K562 (cell line): Measurements from ENCODE around the gene OTUD5. TPM values are rescaled to one million over a fixed set of nuclear protein-coding genes. Genes with fewer than 3 reads are reported as not detected.
A peak's percentile ranks its signal among the peaks of the same experiment; 100 is the strongest.

Source experiments
- CHD1 ChIP-seq: fragments of 200-600 bp; sonication (generic); IDR thresholded peaks from one replicate; pipeline ENCODE4 v1.6.1; 2012; ENCODE audit warnings: mild to moderate bottlenecking, moderate library complexity, low read length, inconsistent platforms
- EWSR1 ChIP-seq: fragments of 450-650 bp; IDR thresholded peaks from 2 replicates; pipeline ENCODE4 v1.6.1; 2018; ENCODE audit warnings: borderline replicate concordance, mild to moderate bottlenecking, low read depth, moderate library complexity; ENCODE audit not compliant: partially characterized antibody
- GATAD2A ChIP-seq: fragments of 450-650 bp; IDR thresholded peaks from 2 replicates; pipeline ENCODE4 v1.6.1; 2017
- HBP1 ChIP-seq: fragments of 450-650 bp; formaldehyde crosslinking; IDR thresholded peaks from 2 replicates; pipeline ENCODE4 v1.4.0; 2022; ENCODE audit warnings: missing genetic modification characterization
- MAFF ChIP-seq: IDR thresholded peaks from 2 replicates; pipeline ENCODE4 v1.6.1; 2012; ENCODE audit warnings: low read length, improper control_type of control experiment
- MXD1 ChIP-seq: fragments of 250-450 bp; sonication (Bioruptor Pico); IDR thresholded peaks from 2 replicates; pipeline ENCODE4 v1.8.0; 2021; ENCODE audit warnings: borderline replicate concordance, mild to moderate bottlenecking, moderate library complexity; ENCODE audit not compliant: poor library complexity, severe bottlenecking
- NEUROD1 ChIP-seq: fragments of 150-350 bp; IDR thresholded peaks from 2 replicates; pipeline ENCODE4 v1.6.1; 2014; ENCODE audit warnings: borderline replicate concordance, low read length, low read depth; ENCODE audit not compliant: partially characterized antibody
- NR2C2 ChIP-seq, 2 experiments: fragments of 200-800 bp in 1 of 2; sonication (Bioruptor generic) in 1 of 2; sonication (generic) in 1 of 2; formaldehyde crosslinking in 1 of 2; IDR thresholded peaks; 2 replicates each; pipeline versions ENCODE4 v1.6.1 to v1.8.0; 2016 to 2022; ENCODE audit warnings: mild to moderate bottlenecking in 1 of 2, missing compliant biosample characterization in 1 of 2, missing genetic modification characterization in 1 of 2, missing genetic modification reagents in 1 of 2
- PCBP1 ChIP-seq: fragments of 200-400 bp; formaldehyde crosslinking; IDR thresholded peaks from 2 replicates; pipeline ENCODE4 v1.6.1; 2018; ENCODE audit warnings: mild to moderate bottlenecking, low read depth, low read length; ENCODE audit not compliant: poor library complexity, severe bottlenecking
- PHTF2 ChIP-seq: fragments of 250-450 bp; sonication (Bioruptor Pico); IDR thresholded peaks from 2 replicates; pipeline ENCODE4 v1.5.0; 2021; ENCODE audit warnings: mild to moderate bottlenecking
- PTTG1 ChIP-seq: fragments of 450-650 bp; IDR thresholded peaks from 2 replicates; pipeline ENCODE4 v1.6.1; 2016; ENCODE audit warnings: low read depth, mild to moderate bottlenecking, missing genetic modification characterization, missing compliant biosample characterization
- RAD21 ChIP-seq, 2 experiments: fragments of 250-450 bp in 1 of 2; fragments of 450-650 bp in 1 of 2; sonication (Bioruptor Pico) in 1 of 2; formaldehyde crosslinking in 1 of 2; IDR thresholded peaks in 1 of 2; conservative IDR thresholded peaks in 1 of 2; 2 replicates each; pipeline versions ENCODE4 v1.4.0 to v1.8.0; 2020 to 2022; ENCODE audit warnings: mild to moderate bottlenecking in 2 of 2, moderate library complexity in 1 of 2
- SIRT6 ChIP-seq: IDR thresholded peaks from one replicate; pipeline ENCODE4 v1.6.1; 2012; ENCODE audit warnings: low read depth, mild to moderate bottlenecking, control low read depth, inconsistent platforms, low read length, moderate library complexity
- SMARCA4 ChIP-seq: fragments of 450-650 bp; IDR thresholded peaks from 2 replicates; pipeline ENCODE4 v1.6.1; 2016
- STAT5A ChIP-seq: IDR thresholded peaks from 2 replicates; pipeline ENCODE4 v1.6.1; 2012; ENCODE audit warnings: low read length, inconsistent platforms, borderline replicate concordance
- ZNF133 ChIP-seq: fragments of 250-450 bp; sonication (Bioruptor Pico); IDR thresholded peaks from 2 replicates; pipeline ENCODE4 v1.4.0; 2020; ENCODE audit warnings: mild to moderate bottlenecking
- polyA plus RNA-seq, 8 experiments: library from polyadenylated mRNA; depleted of rRNA in 4 of 8; stranded (reverse) in 5 of 8; unstranded in 3 of 8; fragments of >200 nt; fragmentation: Nextera tagmentation in 2 of 8; fragmentation: Illumina TruSeq in 1 of 8; extraction: Ambion mirVana in 2 of 8; extraction: Trizol in 1 of 8; gene quantifications; 2 replicates each; pipeline versions ENCODE4 v1.2.1 to v1.2.3, GENCODE V29; 2011 to 2014; ENCODE audit warnings: inconsistent platforms in 1 of 8, missing spikeins in 1 of 8
- total RNA-seq, 7 experiments: library from RNA; depleted of rRNA in 6 of 7; stranded (reverse); fragments of >200 nt in 6 of 7; fragmentation: Illumina TruSeq in 2 of 7; extraction: Trizol in 2 of 7; gene quantifications; 2 replicates each; pipeline versions ENCODE4 v1.2.1 to v1.2.3, GENCODE V29; 2011 to 2021; ENCODE audit warnings: low replicate concordance in 1 of 7
- TF ChIP-seq, protein P1 (sequence below): fragments of 450-650 bp; IDR thresholded peaks from 2 replicates; pipeline ENCODE4 v1.6.1; 2016; ENCODE audit warnings: borderline replicate concordance
- TF ChIP-seq, protein P2 (sequence below): fragments of 250-450 bp; sonication (Bioruptor Pico); IDR thresholded peaks from 2 replicates; pipeline ENCODE4 v1.8.0; 2022; ENCODE audit warnings: moderate library complexity, mild to moderate bottlenecking, inconsistent platforms
- TF ChIP-seq, protein P3 (sequence below): fragments of 250-450 bp; sonication (Bioruptor Pico); IDR thresholded peaks from 2 replicates; pipeline ENCODE4 v1.5.0; 2022; ENCODE audit warnings: mild to moderate bottlenecking

Gene OTUD5
- total and polyA plus RNA-seq, 9 of the 15 experiments (the other 6 are each of a cell fraction or from before 2014, with no cell fraction given): 3.6 to 102 (median 59.0) TPM

DNA sequence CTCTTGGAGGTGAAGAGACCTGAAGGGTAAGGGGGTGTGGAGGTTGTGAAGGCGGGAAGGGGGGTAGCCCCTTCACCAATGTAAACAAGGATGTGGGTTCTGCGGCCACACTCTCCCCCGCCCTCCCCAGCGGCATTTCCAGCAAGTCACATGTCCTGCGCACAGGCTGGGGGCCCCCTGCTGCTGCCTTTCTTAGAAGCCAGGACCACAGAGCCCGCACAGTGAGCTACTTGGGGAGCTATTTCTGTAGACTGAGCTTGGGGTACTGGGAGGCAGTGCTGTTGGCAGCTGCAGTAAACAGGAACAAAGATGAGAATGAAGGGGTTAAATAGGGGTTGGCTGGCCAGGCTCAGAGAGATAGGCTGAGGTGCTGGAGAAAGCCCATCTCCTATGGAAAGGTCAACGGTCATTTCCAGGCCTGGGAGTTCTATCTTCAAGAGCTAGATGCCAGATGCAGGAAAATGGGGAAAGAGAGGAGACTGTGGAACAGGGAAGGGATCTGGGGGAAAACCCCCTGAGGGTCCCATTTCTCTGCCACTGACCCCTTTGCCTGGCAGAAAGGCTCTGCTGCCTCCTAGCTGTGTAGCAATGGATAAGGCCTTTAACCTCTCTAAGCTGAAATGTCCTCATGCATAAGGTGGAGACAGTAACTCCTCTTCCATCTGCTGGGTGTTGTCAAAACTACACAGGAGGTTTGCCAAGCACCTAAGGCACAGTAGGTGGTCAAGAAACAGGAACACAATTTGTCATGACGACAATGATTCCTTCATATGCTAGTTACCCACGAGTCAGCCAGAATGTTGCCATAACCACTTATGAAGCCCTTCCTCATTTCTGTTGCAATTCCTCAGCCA lies 20.1 kb downstream of the OTUD5 start (continued):
- TF ChIP-seq ZNF133 (CRISPR knock-in tag) (no peak), PCBP1 (no peak), CHD1 (no peak), GATAD2A (no peak), NEUROD1 (no peak), HBP1 (no peak), EWSR1 (no peak), MAFF (no peak), SMARCA4 (peak; percentile 52), RAD21 (CRISPR knock-in tag; conservative IDR thresholded peaks at IDR 0.05 in 1 of 2, IDR thresholded peaks at IDR 0.05 in 1 of 2) (peak; percentile 21 to 56; a peak in 3 of 4 replicates), SIRT6 (no peak), PTTG1 (no peak), STAT5A (peak; percentile 80), MXD1 (no peak), PHTF2 (CRISPR knock-in tag) (no peak), NR2C2 (CRISPR knock-in tag; IDR thresholded peaks at IDR 0.05) (peak; percentile 39; the same call in 1 of the 2 replicates), NR2C2 (tag; IDR thresholded peaks at IDR 0.05) (peak; percentile 87)
- TF ChIP-seq, protein P1, sequence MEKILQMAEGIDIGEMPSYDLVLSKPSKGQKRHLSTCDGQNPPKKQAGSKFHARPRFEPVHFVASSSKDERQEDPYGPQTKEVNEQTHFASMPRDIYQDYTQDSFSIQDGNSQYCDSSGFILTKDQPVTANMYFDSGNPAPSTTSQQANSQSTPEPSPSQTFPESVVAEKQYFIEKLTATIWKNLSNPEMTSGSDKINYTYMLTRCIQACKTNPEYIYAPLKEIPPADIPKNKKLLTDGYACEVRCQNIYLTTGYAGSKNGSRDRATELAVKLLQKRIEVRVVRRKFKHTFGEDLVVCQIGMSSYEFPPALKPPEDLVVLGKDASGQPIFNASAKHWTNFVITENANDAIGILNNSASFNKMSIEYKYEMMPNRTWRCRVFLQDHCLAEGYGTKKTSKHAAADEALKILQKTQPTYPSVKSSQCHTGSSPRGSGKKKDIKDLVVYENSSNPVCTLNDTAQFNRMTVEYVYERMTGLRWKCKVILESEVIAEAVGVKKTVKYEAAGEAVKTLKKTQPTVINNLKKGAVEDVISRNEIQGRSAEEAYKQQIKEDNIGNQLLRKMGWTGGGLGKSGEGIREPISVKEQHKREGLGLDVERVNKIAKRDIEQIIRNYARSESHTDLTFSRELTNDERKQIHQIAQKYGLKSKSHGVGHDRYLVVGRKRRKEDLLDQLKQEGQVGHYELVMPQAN: no peak
- TF ChIP-seq, protein P2, sequence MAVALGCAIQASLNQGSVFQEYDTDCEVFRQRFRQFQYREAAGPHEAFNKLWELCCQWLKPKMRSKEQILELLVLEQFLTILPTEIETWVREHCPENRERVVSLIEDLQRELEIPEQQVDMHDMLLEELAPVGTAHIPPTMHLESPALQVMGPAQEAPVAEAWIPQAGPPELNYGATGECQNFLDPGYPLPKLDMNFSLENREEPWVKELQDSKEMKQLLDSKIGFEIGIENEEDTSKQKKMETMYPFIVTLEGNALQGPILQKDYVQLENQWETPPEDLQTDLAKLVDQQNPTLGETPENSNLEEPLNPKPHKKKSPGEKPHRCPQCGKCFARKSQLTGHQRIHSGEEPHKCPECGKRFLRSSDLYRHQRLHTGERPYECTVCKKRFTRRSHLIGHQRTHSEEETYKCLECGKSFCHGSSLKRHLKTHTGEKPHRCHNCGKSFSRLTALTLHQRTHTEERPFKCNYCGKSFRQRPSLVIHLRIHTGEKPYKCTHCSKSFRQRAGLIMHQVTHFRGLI: no peak; the same call in 1 of the 2 replicates
- TF ChIP-seq, protein P3, sequence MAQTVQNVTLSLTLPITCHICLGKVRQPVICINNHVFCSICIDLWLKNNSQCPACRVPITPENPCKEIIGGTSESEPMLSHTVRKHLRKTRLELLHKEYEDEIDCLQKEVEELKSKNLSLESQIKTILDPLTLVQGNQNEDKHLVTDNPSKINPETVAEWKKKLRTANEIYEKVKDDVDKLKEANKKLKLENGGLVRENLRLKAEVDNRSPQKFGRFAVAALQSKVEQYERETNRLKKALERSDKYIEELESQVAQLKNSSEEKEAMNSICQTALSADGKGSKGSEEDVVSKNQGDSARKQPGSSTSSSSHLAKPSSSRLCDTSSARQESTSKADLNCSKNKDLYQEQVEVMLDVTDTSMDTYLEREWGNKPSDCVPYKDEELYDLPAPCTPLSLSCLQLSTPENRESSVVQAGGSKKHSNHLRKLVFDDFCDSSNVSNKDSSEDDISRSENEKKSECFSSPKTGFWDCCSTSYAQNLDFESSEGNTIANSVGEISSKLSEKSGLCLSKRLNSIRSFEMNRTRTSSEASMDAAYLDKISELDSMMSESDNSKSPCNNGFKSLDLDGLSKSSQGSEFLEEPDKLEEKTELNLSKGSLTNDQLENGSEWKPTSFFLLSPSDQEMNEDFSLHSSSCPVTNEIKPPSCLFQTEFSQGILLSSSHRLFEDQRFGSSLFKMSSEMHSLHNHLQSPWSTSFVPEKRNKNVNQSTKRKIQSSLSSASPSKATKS (CRISPR knock-in tag): no peak
